GM21390 (cell line): ENCODE results near the gene PCF11.
"Not testable (repeated sequence)": the region's sequence is repeated elsewhere in the genome, so short reads cannot be mapped to it uniquely, and the experiment has no call there.

Source experiments
- ATAC-seq: cut with Tn5 transposase; IDR thresholded peaks from one replicate; pipeline ENCODE4 v1.9.1; 2021; ENCODE audit not compliant: unreplicated experiment

PCF11 gene, protein sequence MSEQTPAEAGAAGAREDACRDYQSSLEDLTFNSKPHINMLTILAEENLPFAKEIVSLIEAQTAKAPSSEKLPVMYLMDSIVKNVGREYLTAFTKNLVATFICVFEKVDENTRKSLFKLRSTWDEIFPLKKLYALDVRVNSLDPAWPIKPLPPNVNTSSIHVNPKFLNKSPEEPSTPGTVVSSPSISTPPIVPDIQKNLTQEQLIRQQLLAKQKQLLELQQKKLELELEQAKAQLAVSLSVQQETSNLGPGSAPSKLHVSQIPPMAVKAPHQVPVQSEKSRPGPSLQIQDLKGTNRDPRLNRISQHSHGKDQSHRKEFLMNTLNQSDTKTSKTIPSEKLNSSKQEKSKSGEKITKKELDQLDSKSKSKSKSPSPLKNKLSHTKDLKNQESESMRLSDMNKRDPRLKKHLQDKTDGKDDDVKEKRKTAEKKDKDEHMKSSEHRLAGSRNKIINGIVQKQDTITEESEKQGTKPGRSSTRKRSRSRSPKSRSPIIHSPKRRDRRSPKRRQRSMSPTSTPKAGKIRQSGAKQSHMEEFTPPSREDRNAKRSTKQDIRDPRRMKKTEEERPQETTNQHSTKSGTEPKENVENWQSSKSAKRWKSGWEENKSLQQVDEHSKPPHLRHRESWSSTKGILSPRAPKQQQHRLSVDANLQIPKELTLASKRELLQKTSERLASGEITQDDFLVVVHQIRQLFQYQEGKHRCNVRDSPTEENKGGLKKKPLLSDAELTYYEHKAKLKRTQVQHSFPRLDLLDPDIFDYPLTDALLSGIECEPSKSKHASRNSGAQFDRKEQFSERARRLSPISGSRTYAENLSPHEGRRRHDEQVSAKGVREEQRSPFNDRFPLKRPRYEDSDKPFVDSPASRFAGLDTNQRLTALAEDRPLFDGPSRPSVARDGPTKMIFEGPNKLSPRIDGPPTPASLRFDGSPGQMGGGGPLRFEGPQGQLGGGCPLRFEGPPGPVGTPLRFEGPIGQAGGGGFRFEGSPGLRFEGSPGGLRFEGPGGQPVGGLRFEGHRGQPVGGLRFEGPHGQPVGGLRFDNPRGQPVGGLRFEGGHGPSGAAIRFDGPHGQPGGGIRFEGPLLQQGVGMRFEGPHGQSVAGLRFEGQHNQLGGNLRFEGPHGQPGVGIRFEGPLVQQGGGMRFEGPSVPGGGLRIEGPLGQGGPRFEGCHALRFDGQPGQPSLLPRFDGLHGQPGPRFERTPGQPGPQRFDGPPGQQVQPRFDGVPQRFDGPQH (N-terminal part only)

DNA sequence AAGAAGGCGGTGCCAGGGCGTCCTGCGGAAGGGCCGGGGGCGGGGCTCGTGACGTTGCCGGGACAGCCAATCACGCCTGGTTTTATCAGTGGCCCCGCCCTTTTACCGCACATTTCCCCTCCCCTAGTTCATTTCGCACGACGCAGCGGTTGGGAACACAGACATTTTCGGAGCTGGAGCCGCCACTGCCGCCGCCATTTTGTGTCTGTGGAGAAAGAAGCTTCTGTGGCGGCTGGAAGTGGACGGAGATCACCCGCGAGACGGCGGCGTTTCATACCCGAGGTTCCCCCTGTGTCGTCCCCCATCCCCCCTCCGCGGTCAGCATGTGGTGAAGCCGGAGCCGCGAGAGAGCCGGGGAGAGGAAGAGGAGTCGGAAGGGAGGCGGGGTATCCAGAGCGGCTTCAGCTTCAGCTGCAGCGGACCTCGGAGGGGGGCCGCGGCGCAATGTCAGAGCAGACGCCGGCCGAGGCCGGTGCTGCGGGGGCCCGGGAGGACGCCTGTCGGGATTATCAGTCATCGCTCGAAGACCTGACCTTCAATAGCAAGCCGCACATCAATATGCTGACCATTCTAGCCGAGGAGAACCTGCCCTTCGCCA, at the start of gene PCF11:
Gene PCF11, plus strand, starts transcription at position 136 of the 598 bp plus-strand sequence. Its CDS starts 309 bp downstream, at position 445.
- ATAC-seq, result no peak

DNA sequence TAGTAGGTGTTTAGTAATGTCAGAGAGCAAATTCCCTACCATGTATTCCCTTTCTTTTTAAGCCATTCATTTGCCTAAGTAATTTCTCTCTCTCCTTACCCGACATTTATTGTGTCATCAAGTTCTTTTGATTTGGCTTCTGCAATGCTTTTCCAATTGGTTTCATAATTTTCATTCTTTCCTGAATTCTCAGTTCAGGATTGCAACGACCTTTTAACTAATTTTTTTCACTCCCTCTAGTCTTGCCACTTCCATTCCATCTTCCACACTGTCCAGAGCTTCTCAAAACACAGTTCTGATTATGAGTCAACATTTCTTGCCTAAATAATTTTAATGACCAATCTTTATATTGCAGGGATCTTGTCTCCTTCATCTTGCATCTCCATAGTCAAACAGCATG, 44.0 kb upstream of the PCF11 start:
- no peak for ATAC-seq

DNA sequence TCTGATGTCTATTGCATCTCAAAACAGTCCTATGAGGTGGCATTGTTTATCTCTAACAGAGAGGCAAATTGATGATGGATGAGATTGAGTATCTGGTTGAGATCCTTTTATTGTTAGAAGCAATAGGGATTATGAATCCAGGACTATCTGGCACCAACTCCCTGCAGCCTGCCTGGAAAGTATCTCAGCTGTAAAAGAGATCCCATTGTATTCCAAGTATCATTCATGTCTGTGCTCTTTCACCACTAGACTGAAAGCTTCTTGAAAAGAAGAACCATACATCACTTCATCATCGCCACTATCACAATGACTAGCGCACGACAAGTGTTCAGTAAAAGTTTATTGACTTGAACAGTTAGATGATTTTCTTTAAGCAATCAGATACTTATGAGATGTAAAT, 41.9 kb upstream of the PCF11 start:
- no peak for ATAC-seq

DNA sequence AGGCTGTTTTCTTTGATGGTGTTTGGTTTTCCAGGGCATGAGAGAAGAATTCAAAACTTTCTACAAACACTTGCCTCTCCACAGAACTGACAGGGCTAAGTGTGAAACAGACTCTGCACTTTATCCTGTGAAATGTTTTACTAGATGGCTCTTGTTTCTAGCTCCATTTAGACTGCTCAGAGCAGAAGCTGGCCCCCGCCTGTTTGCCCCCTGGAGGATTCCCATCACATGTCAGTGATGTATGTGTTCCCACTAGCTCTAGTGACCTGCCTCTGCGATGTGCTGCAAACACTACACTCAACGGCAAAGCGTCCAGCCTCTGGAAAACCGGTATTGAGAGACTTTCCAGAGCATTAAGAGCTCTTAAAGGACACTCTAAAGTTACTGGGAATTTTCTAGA, 41.4 kb upstream of the PCF11 start:
- ATAC-seq, result no peak

DNA sequence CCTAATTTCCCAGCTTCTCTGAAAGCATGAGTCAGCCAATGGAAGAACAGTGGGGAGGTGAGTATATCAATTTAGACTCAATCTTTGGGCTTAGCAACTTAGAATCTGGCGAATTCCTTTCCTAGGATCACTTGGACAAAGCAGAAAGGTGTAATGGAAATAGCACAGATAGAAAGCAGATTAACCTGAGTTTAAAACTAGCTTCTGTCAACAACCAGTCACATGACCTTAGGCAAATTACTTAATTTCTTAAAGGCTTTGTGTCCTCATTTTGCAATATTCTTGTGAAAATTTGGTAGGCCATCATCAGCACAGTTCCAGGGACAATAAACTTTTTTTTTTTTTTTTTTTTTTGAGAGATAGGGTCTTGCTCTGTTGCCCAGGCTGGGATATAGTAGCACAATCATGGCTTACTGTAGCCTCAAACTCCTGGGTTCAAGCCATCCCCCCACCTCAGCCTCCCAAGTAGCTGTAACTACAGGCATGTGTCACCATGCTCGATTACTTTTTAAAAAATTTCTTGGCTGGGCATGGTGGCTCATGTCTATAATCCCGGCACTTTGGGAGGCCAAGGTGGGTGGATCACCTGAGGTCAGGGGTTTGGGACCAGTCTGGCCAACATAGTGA, 40.8 kb upstream of the PCF11 start:
- ATAC-seq, result no peak

DNA sequence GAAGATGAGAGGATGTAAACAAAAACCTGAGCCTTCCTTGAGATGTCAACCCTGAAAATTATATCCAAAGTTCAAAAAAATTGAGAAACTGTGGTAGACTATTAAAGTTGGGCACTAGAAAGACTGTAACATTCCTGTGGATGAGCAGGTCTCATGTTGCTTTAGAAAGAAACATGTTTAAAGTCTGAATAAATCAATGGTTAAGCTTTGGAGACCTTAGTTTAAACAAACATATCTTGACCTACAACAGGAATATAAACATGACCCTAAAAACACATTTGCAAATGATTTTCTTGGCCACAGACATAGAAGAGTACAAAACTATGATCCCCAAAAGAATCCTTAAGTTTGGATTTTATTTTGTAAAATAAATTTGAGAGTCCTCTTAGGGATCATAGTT, 38.1 kb upstream of the PCF11 start:
- no peak for ATAC-seq

DNA sequence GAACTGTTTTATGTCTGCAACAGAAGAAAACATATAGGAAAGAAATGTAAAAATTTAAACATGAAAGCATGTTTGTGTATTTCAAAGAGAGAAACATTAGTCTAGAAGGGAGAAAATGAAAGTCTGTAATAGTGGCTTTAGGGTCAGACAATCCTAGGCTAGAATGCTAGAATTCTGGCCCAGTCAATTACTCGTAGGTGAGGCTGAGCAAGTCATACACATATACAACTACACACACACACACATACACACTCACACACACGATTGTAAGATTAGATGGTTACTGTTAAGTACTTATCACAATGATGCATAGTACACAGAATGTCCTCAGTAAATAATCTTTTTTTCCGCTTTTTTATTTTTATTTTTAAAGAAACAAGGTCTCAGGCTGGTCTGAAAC, 37.7 kb upstream of the PCF11 start:
- ATAC-seq, result no peak

DNA sequence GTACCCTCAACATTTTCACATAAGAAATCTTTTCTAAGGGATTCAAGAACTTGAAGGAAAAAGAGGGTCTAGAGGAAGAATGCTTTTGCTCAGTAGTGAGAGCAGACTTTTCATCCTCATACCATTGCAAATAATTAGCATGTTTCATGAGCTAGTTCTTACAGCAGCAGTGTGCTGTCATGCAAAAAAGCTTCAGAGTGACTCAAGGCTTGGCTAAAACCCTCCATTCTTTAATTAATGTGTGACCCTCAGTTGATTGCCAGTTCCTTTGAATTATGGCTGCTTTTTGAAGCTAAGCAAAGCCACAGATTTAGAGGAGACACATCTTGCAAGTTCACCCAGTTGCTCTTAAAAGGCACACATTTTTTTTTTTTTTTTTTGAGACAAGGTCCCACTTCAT, 36.6 kb upstream of the PCF11 start:
- no peak for ATAC-seq

DNA sequence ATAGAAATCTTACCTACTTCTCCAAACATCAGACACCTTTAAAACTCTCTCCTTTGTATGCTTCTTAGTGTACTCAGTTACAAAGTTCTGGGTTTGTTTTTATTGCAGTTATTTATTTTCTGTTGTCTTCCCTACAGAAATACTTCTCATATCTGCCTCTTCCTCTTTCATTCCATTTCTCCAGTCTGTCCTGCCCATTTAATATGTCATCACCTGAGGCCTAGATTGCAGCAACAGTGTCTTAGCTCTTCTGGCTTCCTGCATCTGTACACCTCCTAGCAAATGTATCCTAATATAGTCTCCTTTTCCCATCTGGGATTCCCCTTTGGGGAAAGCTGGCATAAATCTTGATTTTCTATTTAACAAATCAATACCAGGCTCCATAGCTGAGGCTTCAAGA, 34.9 kb upstream of the PCF11 start:
- ATAC-seq, result no peak

DNA sequence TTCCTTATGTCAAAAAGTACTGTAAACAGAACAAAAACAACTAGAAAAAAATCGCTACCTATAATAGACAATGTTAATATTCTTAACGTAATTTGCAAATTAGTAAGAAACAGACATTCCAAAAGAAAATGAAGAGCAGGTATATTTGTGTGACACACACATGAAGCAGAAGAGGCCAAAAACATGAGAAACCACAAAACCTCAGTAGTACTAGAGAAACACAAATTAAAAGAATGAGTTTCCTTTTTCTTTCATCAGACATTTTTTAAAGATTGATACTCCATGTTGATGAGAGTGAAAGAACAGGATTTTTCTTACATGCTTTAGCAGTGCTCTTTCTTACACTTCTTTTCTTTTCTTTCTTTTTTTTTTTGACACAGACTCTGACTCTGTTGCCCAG, 34.2 kb upstream of the PCF11 start:
- ATAC-seq, result no peak

DNA sequence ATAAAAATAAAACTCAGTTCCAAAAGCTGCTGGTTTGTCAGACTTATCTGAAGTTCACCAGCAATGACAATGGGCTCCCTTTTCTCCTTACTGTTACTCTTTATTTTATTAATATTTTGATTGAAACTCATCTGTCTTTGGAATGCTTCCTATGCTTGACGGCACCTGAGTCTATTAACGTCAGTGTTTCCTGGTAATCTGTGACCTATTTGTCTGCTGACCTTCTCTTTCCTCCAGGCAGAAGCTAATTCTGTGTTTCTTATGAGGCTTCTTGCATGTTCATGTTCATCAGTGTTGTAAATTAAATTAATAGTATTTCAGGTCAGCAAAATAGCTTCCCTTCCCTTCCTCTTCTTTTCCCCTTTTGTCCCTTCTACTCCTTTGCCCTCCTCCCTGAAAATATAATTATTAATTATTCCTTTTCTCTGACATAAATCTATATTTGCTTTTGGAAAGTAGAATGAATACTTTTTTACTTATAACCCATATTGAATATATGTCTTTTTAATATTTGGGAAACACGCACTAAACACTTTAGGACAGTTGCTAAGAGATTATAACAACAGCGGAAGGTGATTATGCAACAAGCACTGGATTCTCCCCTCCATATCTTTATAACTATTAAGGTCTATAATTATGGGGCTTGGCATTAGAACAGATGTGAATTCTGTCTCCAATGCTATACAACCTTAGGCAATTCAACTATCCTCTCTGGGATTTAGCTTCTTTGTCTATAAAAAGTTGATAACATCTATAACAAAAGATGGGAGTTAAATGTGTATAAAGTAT, 32.1 kb upstream of the PCF11 start:
- no peak for ATAC-seq

DNA sequence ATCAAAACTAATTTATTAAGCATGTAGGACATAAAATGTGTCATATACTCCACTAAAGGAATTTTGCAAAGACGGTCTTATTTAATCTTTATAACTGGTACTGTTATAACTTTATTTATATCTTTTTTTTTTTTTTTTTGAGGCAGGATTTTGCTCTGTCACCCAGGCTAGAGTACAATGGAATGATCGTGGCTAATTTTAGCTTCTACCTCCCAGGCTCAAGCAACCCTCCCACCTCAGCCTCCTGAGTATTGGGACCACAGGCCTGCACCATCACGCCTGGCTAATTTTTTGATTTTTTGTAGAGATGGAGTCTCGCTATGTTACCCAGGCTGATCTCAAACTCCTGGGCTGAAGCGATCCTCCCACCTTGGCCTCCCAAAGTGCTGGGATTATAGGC, 31.4 kb upstream of the PCF11 start:
- no peak for ATAC-seq

DNA sequence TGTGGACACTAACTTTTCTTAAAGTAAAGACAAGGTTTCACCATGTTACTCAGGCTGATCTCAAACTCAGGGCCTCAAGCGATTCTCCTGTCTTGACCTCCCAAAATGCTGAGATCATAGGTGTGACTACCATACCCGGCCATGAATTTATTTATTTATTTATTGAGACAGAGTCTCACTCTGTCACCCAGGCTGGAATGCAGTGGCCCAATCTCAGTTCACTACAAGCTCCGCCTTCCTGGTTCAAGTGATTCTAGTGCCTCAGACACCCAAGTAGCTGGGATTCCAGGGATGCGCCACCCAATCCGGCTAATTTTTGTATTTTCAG, 29.7 kb upstream of the PCF11 start:
- ATAC-seq, result no peak

DNA sequence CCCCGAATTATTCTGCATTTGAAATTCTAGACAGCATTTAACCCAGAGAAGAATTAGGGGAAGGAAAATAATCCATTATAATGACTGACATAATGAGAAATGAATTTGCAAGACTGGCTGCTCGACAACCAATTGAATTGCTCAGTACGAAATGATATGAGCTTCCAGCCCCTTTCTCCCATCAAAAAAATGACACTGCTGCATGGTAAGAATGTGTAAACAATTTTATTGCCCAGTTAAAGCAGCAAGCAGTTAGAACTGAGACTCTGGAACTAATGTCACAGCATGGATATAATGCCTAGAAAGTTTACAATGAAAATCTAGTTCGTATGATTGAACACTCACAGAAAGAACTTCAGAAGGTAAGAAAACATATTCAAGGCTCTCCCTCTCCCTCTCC, 24.7 kb upstream of the PCF11 start:
- ATAC-seq, result no peak

DNA sequence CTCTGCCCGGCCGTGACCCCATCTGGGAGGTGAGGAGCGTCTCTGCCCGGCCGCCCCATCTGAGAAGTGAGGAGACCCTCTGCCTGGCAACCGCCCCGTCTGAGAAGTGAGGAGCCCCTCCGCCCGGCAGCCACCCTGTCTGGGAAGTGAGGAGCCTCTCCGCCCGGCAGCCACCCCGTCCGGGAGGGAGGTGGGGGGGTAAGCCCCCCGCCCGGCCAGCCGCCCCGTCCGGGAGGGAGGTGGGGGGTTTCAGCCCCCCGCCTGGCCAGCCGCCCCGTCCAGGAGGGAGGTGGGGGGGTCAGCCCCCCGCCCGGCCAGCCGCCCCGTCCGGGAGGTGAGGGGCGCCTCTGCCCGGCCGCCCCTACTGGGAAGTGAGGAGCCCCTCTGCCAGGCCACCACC, 23.7 kb upstream of the PCF11 start:
- ATAC-seq, result not testable (repeated sequence)

DNA sequence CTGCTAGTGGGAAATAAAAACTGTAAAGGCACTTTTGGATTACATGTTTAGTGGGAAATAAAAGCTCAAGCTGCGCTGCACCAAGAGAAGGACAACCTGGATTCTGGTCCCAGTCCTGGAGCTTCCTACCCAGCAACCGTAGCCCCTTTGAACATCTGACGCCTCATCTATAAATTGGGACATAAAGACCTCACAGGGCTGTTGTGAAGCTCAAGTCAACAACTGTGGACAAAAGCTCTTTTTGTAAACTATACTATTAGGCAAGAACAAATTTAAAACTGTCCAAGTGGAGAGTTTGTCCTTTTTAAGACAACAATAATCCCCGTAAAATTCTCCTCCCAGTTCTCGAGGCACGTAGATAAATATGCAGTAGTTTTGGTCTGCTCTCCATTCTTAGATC, 17.6 kb upstream of the PCF11 start:
- ATAC-seq, result no peak

DNA sequence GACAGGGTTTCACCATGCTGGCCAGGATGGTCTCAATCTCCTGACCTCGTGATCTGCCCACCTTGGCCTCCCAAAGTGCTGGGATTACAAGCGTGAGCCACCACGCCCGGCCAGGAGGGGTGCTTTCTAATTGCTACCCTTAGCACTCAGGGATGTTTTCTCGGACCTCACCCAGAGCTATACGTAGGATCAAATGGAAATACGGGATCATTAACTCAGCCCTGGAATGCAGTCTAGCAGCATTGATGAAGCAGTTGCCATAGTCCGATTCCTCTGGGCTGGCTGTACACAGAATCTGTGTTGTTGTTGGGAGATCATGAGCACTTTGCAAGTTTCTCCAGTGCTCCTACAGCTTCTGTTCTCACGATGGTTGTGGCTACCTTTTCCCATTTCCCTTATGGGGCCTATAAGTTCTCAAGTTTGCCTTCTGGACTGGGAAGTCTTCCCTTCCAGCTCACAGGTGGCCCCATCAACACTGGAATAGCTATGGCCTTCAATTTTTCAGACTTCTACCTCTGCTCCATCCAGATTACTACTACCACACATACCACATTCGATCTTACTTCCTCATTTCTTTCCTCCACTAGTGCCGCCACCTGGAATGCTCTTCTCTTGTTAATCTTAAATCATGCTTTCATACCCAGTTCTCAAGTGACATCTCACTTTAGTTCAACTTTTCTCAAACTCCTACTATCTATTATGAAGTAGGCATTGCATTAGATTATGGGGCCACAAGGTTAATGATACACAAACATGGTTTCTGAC, 16.1 kb upstream of the PCF11 start:
- ATAC-seq, result peak; percentile 95

DNA sequence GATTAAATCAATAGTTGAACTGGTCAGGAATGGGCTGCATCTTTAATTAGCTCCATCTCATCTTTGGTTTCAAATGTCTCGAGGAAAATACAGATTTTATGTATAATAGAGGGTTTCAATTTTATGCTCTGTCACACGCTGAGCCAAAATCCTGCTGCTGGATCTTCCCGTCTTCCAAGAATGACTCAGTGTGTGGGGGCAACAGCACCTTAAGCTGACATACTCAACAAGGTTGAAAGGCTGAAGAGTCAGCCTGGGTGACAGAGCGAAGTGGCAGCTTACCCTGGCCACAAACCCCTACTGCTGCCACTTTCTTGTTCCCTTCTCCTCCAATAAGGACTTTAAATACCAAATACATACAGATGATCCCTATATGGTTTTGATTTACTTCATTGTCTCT, 9.0 kb upstream of the PCF11 start:
- no peak for ATAC-seq

DNA sequence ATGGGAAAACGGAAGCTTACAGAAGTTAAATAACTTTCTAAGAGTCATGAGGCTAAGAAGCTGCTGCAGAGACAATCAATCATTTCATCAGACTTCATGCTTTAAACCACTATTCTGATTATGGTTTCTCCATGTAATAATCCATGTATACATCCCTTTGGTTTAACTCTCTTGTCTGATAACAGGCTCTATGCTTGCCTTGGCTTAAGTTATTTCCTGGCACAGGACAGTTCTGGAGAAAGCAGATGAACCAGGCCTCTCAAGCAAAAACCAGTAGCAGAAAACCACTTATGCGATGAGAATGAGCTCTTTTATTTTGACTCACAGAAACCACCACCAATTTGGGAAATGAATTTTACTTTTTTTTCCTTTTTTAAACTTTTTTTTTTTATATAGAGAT, 6.5 kb upstream of the PCF11 start:
- no peak for ATAC-seq
